Nephron progenitor cell (in vitro differentiated cells): ENCODE results near the gene TTLL6.

Experiments
- DNase-seq: peaks from one replicate; pipeline ENCODE4 v3.0.0; 2021
- H3K27ac Mint-ChIP-seq: 2 replicates; pipeline ENCODE4 v1.8.0; 2021; ENCODE audit warnings: mild to moderate bottlenecking, moderate library complexity, mixed read lengths
- H3K27me3 Mint-ChIP-seq: 2 replicates; pipeline ENCODE4 v1.8.0; 2021; ENCODE audit warnings: mild to moderate bottlenecking, low read depth, mixed read lengths; ENCODE audit not compliant: poor library complexity
- H3K36me3 Mint-ChIP-seq: 2 replicates; pipeline ENCODE4 v1.8.0; 2021; ENCODE audit warnings: low read depth, mixed read lengths
- H3K4me1 Mint-ChIP-seq: 2 replicates; pipeline ENCODE4 v1.8.0; 2021; ENCODE audit warnings: mixed read lengths
- H3K4me3 Mint-ChIP-seq: 2 replicates; pipeline ENCODE4 v1.8.0; 2021; ENCODE audit warnings: mild to moderate bottlenecking, moderate library complexity, mixed read lengths
- H3K9me3 Mint-ChIP-seq: 2 replicates; pipeline ENCODE4 v1.8.0; 2021; ENCODE audit warnings: mild to moderate bottlenecking, moderate library complexity, mixed read lengths
- TF ChIP-seq, protein P1 (sequence below): fragments of 200-600 bp; sonication (generic); IDR thresholded peaks from 2 replicates; pipeline ENCODE4 v1.5.0; 2021; ENCODE audit warnings: antibody characterized with exemption

TTLL6 gene

DNA sequence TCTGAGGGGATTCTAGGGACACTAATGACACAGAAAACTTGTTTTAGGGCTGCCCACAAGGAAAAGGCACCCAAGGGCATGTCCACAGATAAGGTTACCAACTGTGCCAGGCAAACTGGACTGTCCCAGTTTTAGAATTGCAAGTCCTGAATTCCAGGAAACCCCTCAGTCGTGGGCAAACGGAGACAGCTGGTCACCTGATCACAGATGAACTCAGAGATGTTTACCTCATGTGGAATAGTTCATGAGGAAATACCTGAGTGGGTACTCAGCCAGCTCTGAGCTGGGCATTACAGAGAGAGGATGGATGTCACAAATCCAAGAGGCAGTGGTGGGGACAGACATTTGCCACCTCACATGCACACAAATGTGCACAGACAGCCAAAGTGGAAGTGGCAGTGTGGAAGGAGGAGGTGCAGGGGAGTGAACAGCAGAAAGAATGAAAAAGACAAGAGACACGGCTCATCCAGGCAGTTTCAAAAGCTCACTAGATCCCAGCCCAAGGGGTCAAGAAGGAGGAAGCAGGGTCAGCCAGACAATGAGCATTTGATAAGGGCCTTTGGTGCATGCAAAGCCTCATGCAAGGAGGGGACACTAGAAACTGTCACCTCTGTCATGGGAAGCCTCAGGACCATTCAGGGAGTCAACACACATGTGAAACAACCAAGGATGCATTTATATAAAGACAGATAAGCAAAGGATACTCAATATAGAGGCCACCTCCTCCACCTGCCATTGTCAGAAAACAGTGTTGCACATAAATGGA lies 24.8 kb downstream of the TTLL6 start:
- H3K27ac Mint-ChIP-seq = no peak overlapping the region
- TF ChIP-seq, protein P1, sequence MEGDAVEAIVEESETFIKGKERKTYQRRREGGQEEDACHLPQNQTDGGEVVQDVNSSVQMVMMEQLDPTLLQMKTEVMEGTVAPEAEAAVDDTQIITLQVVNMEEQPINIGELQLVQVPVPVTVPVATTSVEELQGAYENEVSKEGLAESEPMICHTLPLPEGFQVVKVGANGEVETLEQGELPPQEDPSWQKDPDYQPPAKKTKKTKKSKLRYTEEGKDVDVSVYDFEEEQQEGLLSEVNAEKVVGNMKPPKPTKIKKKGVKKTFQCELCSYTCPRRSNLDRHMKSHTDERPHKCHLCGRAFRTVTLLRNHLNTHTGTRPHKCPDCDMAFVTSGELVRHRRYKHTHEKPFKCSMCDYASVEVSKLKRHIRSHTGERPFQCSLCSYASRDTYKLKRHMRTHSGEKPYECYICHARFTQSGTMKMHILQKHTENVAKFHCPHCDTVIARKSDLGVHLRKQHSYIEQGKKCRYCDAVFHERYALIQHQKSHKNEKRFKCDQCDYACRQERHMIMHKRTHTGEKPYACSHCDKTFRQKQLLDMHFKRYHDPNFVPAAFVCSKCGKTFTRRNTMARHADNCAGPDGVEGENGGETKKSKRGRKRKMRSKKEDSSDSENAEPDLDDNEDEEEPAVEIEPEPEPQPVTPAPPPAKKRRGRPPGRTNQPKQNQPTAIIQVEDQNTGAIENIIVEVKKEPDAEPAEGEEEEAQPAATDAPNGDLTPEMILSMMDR = no peak
- H3K4me3 Mint-ChIP-seq = no peak overlapping the region
- no peaks in the 10 kb centered on the region for H3K36me3 Mint-ChIP-seq
- DNase-seq = no peak
- H3K9me3 Mint-ChIP-seq = no peaks in the 10 kb centered on the region
- H3K4me1 Mint-ChIP-seq = peaks cover 66% of the 10 kb centered on the region
- H3K27me3 Mint-ChIP-seq = peaks cover 55% of the 10 kb centered on the region

DNA sequence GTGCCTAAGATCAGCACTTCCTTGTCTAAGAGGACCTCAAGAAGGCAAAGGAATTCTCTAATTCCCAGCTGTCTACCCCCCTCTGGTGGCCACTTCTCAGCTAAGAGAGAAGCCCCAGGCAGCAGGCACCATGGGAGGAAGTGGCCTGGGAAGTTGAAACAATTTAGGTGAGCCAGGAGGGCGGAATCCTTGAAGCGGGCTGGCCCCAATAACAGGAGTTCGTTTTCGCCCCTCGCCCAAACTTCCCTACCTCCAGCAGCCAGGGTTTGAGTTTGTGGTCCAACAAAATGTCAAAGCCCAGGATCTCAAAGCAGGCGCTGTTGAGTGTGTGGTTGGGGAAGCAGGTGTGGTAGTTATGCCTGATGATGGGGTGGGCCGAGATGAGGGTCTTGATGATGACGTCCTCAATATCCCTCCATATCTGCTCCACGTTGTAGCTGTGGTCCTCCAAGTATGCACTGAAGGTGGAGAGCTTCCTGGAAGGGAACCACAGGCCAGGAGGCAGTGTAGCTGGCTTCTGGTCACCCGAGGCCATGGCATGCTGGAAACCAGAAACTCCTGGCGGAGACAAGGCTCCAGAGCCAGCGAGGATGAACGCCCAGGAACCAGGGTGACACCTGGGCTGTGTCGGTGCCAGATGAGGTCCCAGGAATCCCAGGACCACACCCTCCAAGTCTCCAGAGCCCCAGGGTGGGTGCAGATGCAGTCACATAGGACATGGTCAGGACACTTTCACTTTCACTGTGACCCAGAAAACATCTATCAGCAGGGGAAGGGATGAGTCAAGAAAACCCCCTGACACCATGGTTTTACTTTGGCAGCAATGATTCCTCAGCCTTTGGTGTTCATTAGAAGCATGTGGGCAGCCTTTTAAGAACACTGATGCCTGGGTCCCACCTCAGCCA lies 25.6 kb downstream of the TTLL6 start:
- Mint-ChIP-seq H3K27ac (no peak overlapping the region), H3K4me1 (peaks cover 59% of the 10 kb centered on the region), H3K4me3 (no peak overlapping the region), H3K36me3 (no peaks in the 10 kb centered on the region), H3K27me3 (peaks cover 60% of the 10 kb centered on the region), H3K9me3 (no peaks in the 10 kb centered on the region)
- TF ChIP-seq, protein P1 = peak; percentile 73
- DNase-seq = peak; percentile 80

DNA sequence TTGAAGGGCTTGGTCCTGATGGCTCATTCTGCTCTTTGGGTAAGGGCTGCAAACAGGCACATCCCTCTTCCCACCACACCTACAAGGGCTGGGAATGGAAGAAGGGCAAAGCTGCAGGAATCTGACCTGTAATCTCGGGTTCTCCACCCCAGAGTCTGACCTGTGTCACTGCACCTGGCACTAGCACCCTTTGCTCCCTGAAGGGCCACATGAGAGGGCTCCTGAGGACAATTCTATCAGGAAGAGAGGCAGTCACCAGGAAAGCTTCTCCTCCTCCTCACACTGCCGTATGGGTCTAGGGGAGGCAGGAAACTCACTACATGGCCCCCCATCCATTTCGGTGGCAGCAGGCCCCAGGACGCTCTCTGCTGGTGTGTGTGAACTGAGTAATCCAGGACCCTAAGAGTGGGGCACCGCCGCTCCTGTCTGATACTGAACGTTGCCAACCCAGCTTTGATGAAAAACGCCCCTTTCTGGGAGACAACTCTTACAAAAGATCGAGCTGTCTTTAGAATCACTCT lies 26.4 kb downstream of the TTLL6 start:
- DNase-seq = no peak
- TF ChIP-seq, protein P1 = no peak
- H3K27ac Mint-ChIP-seq = no peak overlapping the region
- no peaks in the 10 kb centered on the region for H3K9me3 Mint-ChIP-seq
- H3K4me3 Mint-ChIP-seq = peak overlapping the region; percentile 29
- peaks cover 53% of the 10 kb centered on the region for H3K4me1 Mint-ChIP-seq
- peaks cover 65% of the 10 kb centered on the region for H3K27me3 Mint-ChIP-seq
- H3K36me3 Mint-ChIP-seq = no peaks in the 10 kb centered on the region

DNA sequence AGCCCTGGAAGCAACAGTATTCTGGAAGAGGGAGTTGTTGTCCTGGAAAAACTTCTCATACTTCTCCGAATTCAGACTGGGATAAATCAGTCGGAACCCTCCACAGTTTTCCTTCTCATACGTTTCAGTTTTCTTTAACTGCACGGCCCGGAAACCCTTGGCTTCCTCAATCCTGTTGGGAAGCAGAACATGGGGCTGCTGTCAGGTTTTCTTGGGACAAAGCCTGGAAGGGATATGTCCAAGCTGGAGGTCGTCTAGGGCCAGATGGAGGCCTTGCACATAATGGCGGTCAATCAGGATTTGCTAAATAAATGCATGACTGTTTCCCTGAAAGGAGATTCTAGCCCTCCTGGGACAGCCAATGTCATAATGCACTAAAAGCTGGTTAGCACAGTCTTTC lies 29.2 kb downstream of the TTLL6 start:
- TF ChIP-seq, protein P1 = no peak
- H3K4me3 Mint-ChIP-seq = no peak overlapping the region
- H3K9me3 Mint-ChIP-seq = no peaks in the 10 kb centered on the region
- no peaks in the 10 kb centered on the region for H3K36me3 Mint-ChIP-seq
- H3K27ac Mint-ChIP-seq = no peak overlapping the region
- H3K27me3 Mint-ChIP-seq = peaks cover 68% of the 10 kb centered on the region
- H3K4me1 Mint-ChIP-seq = peaks cover 30% of the 10 kb centered on the region
- DNase-seq = no peak

DNA sequence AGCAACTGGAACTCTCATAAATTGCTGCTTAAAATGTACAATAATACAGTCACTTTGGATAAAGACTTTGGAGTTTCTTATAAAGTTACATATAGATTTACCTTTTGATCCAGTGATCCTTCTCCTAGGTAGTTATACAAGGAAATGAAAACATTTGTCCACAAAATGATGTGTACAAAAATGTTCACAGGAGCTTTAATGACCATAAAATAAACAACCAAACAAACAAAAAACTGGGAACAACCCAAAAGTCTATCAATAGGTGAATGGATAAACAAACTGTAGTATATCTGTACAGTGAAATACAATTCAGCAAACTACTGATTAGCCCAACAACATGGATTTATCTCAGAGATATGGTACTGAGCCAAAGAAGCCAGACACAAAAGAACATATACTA lies 37.6 kb downstream of the TTLL6 start:
- no peak overlapping the region for H3K4me3 Mint-ChIP-seq

More for the DNA sequence above, 37.6 kb downstream of the TTLL6 start:
- Mint-ChIP-seq H3K4me1 (no peaks in the 10 kb centered on the region), H3K36me3 (peaks cover 4% of the 10 kb centered on the region), H3K9me3 (peaks cover 22% of the 10 kb centered on the region), H3K27ac (no peak overlapping the region), H3K27me3 (peaks cover 49% of the 10 kb centered on the region)
- TF ChIP-seq, protein P1 = no peak
- no peak for DNase-seq
